ENCODE data around the gene MAGOHB.
A peak's percentile ranks its signal among the peaks of the same experiment; 100 is the strongest.
"Not testable (repeated sequence)": the region's sequence is repeated elsewhere in the genome, so short reads cannot be mapped to it uniquely, and the experiment has no call there.

MAGOHB gene

DNA sequence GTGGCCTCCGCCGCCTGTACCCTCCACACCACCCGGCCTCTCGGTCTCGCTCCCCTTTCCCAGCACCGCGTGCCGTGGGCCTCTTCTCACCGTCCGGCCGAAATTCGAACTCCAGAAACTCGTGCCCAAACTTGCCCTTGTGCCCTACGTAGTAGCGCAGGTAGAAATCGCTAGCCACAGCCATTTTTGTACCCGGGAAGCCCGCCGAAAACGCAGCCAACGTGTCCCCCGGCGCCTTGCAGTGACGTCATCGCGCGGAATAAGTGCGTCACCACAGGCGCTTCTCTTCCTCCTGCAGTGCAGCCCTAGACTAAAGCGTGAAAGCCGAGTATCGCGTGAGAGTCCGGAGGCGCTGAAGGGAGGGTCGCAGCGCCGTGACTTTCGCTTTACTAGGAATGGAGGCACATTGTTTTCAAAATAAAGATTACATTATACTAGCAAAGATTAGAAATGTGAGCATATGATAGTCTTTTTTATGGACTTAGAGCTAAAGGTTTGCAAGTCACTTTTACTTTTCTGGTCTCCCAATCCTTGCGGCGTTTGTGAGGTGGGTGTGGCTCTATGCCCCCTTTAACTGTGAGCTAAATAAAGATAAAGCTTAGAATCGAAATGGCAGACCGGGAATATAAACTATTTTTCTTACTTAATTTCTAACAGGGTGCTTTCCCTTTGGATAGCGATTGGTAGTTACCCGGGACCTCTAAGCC is at the start of gene MAGOHB:
Gene MAGOHB (minus strand): TSS at position 261 of the 707 bp plus-strand sequence. CDS start 77 bp downstream, at position 184.
- DNase-seq (ENCODE audit: extremely low read depth, low read depth), result peak; percentile 92
- TF ChIP-seq, protein P1, sequence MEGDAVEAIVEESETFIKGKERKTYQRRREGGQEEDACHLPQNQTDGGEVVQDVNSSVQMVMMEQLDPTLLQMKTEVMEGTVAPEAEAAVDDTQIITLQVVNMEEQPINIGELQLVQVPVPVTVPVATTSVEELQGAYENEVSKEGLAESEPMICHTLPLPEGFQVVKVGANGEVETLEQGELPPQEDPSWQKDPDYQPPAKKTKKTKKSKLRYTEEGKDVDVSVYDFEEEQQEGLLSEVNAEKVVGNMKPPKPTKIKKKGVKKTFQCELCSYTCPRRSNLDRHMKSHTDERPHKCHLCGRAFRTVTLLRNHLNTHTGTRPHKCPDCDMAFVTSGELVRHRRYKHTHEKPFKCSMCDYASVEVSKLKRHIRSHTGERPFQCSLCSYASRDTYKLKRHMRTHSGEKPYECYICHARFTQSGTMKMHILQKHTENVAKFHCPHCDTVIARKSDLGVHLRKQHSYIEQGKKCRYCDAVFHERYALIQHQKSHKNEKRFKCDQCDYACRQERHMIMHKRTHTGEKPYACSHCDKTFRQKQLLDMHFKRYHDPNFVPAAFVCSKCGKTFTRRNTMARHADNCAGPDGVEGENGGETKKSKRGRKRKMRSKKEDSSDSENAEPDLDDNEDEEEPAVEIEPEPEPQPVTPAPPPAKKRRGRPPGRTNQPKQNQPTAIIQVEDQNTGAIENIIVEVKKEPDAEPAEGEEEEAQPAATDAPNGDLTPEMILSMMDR (IDR thresholded peaks at IDR 0.05; ENCODE audit: low read depth, low read length), result no peak

DNA sequence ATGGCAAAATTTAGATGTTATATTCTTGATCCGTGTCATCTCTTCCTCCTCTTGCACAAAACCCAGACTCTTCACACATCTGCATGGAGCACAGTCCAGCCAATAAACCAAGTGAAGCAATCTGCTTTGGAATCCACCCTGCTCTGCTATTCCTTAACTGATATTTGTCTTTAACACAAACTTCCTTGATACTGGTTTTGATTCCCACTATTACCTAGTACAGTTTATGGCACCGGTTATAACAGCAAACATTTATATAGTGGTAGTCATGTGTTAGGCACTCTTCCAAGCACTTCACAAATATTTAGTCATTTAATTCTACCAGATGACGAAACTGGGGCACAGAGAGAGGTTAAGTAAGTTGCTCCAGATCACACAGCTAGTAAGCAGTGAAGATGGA is 47.9 kb upstream of the MAGOHB start:
- TF ChIP-seq, protein P1 (IDR thresholded peaks at IDR 0.05; ENCODE audit: low read depth, low read length), result no peak
- DNase-seq (ENCODE audit: extremely low read depth, low read depth), result peak; percentile 0

DNA sequence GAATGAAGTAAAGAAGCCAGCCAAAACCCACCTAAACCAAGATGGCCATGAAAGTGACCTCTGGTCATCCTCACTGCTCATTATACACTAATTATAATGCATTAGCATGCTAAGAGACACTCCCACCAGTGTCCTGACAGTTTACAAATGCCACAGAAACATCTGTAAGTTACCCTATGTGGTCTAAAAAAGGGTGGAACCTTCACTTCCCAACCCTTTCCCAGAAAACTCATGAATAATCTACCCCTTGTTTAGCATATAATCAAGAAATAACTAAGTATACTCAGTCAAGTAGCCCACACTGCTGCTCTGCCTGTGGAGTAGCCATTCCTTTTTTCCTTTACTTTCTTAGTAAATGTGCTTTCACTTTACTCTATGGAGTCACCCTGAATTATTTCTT is 40.6 kb upstream of the MAGOHB start:
- DNase-seq (ENCODE audit: extremely low read depth, low read depth), result no peak
- TF ChIP-seq, protein P1 (IDR thresholded peaks at IDR 0.05; ENCODE audit: low read depth, low read length), result no peak

DNA sequence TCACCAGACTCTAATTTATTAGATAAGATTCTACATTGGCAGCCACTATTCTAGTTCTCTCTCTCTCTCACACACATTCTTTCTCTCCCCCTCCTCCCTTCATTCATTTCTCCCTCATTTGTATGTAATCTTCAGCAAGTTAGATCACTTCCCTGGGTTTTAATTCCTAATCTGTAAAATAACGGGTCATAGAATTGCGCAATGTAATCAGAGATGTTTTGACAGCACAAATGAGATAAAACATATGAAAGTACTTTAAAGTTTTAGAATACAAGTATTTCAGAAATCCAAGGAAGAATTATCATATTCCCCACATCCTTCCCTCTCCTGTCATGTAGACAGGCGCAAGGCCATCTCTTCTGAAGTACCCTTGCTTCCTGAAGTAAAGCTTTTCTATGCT is 38.8 kb upstream of the MAGOHB start:
- no peak for DNase-seq (ENCODE audit: extremely low read depth, low read depth)
- TF ChIP-seq, protein P1 (IDR thresholded peaks at IDR 0.05; ENCODE audit: low read depth, low read length), result no peak

DNA sequence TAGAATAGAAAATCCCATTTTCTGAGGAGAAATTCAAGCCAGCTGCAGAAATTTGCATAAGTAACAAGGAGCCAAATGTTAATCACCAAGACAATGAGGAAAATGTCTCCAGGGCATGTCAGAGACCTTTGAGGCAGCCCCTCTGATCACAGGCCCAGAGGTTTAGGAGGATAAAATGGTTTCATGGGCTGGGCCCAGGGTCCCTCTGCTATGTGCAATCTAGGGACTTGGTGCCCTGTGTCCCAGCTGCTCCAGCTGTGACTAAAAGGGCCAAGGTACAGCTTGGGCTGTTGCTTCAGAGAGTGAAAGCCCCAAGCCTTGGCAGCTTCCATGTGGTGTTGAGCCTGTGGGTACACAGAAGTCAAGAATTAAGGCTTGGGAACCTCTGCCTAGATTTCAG is 33.2 kb upstream of the MAGOHB start:
- not testable (repeated sequence) for DNase-seq (ENCODE audit: extremely low read depth, low read depth)

DNA sequence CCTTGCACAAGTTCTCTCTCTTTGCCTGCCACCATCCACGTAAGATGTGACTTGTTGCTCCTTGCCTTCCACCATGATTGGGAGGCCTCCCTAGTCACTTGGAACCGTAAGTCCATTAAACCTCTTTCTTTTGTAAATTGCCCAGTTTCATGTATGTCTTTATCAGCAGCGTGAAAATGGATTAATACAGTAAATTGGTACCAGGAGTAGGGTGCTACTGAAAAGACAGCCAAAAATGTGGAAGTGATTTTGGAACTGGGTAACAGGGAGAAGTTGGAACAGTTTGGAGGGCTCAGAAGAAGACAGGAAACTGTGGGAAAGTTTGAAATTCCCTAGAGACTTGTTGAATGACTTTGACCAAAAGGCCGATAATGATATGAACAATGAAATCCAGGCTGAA is 32.5 kb upstream of the MAGOHB start:
- no peak for DNase-seq (ENCODE audit: extremely low read depth, low read depth)
- TF ChIP-seq, protein P1 (IDR thresholded peaks at IDR 0.05; ENCODE audit: low read depth, low read length), result no peak

DNA sequence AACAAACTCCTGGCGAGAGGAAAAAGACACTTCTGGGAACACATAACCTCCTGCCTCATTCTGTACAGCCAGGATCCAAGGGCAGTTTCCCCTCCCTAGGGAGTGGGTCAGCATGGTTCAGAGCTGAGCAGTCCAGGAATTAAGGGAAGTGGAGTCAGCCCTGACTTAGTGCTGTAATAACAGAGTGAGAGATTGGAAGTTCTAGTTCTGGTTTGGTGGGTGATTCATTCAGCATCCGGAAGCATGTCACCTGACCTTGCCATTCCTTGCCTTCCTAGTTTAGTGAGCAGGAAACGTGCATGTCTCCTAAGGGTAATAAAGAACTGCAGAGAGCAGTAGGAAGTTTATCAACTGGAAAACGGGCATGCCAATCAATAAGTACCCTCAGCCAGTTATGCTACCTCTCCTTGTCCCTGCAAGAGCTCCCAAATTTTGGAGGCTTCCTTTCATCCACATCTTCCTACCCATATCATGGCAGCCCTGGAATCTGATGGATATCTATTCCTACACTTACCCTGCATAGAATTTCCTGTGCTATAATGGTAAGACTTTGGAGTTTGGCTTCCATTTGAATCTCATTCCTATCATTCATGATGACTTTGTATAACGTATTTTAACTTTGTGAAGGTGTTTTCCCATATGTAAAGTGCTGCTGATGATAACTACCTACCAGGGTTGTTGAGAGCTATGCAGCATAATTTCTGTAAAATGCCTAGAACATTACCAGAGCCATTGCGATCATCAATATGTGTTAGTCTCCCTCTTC is 28.5 kb upstream of the MAGOHB start:
- DNase-seq (ENCODE audit: extremely low read depth, low read depth), result no peak
- TF ChIP-seq, protein P1 (IDR thresholded peaks at IDR 0.05; ENCODE audit: low read depth, low read length), result no peak

Data from AG09319 (cell line).